ENCODE measurements around the gene STXBP1.

Gene STXBP1

DNA sequence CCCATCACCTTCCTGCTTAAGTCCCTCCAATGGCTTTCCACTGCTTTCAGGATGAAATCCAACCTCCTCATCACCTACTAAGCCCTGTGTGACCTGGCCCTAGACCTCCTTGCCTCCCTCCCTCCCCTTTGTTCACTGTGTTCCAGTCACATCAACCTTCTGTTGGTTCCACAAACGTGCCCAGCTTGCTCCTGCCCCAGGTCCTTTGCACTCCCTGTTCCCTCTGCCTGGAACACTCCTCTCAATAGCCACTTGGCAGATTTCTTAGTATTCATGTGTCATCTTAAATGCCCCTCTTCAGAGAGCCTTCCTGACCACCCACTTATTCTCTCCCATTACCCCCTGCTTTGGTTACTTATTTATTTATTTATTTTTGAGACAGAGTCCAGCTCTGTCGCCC lies 24.1 kb upstream of the STXBP1 start:
- TF ChIP-seq CTCF (conservative IDR thresholded peaks at IDR 0.05; ENCODE audit: control insufficient read depth, insufficient read depth, low read depth, low read length), result no peak
- no peak for DNase-seq (ENCODE audit: low read depth)
- no peak overlapping the region for H3K4me3 ChIP-seq (ENCODE audit: control insufficient read depth, low read depth, low read length)

- no peak for DNase-seq (ENCODE audit: low read depth)
- no peak overlapping the region for H3K4me3 ChIP-seq (ENCODE audit: control insufficient read depth, low read depth, low read length)
- TF ChIP-seq CTCF (conservative IDR thresholded peaks at IDR 0.05; ENCODE audit: control insufficient read depth, insufficient read depth, low read depth, low read length), result no peak
Observed at GRCh38 chr9:127588740-127589506, 23.2 kb upstream of the STXBP1 start.

GRCh38 chr9:127589955-127590370 lies 22.1 kb upstream of the STXBP1 start:
- peak; percentile 97 for TF ChIP-seq CTCF (conservative IDR thresholded peaks at IDR 0.05; ENCODE audit: control insufficient read depth, insufficient read depth, low read depth, low read length)
- no peak overlapping the region for H3K4me3 ChIP-seq (ENCODE audit: control insufficient read depth, low read depth, low read length)
- peak; percentile 79 for DNase-seq (ENCODE audit: low read depth)

DNA sequence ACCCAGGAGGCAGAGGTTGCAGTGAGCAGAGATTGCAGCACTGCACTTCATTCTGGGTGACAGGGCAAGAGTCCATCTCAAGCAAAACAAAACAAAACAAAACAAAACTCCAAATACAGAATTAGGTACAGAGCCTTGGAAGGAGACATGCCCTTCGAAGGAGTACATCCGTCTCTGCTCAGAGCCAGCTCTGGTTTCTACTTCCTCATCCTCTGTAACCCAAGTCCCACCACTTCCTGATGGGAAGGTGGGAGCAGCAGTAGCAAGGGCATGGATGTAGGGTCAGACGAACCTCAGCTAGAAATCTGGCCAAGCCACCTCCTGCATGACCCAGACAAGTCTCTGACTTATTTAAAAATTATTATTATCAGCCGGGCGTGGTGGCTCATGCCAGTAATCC lies 16.5 kb upstream of the STXBP1 start:
- no peak overlapping the region for H3K4me3 ChIP-seq (ENCODE audit: control insufficient read depth, low read depth, low read length)
- DNase-seq (ENCODE audit: low read depth), result no peak

GRCh38 chr9:127598839-127599549 lies 13.1 kb upstream of the STXBP1 start:
- TF ChIP-seq CTCF (conservative IDR thresholded peaks at IDR 0.05; ENCODE audit: control insufficient read depth, insufficient read depth, low read depth, low read length), result no peak
- H3K4me3 ChIP-seq (ENCODE audit: control insufficient read depth, low read depth, low read length), result no peak overlapping the region
- no peak for DNase-seq (ENCODE audit: low read depth)

More for the DNA sequence above, 16.5 kb upstream of the STXBP1 start:
- no peak for TF ChIP-seq CTCF (conservative IDR thresholded peaks at IDR 0.05; ENCODE audit: control insufficient read depth, insufficient read depth, low read depth, low read length)

- DNase-seq (ENCODE audit: low read depth), result no peak
- no peak overlapping the region for H3K4me3 ChIP-seq (ENCODE audit: control insufficient read depth, low read depth, low read length)
- TF ChIP-seq CTCF (conservative IDR thresholded peaks at IDR 0.05; ENCODE audit: control insufficient read depth, insufficient read depth, low read depth, low read length), result no peak
Observed at GRCh38 chr9:127599550-127599891, 12.6 kb upstream of the STXBP1 start.
